ENCODE data around the gene FUT6. TPM values are rescaled to one million over a fixed set of nuclear protein-coding genes. Genes with fewer than 3 reads are reported as not detected.

Gene FUT6
- total RNA-seq, 2 experiments from 2014 or later = not detected

GRCh38 chr19:5826531-5827341 lies 12.8 kb downstream of the FUT6 start:
- Mint-ChIP-seq H3K36me3 (no peaks in the 10 kb centered on the region), H3K27ac (peak overlapping the region; percentile 83), H3K4me3 (peak overlapping the region; percentile 83), H3K4me1 (peaks cover 13% of the 10 kb centered on the region), H3K27me3 (no peaks in the 10 kb centered on the region), H3K9me3 (no peaks in the 10 kb centered on the region)
- peak; percentile 42 for DNase-seq

GRCh38 chr19:5825178-5825577 lies 14.3 kb downstream of the FUT6 start:
- Mint-ChIP-seq H3K9me3 (no peaks in the 10 kb centered on the region), H3K36me3 (no peaks in the 10 kb centered on the region), H3K27me3 (no peaks in the 10 kb centered on the region), H3K27ac (no peak overlapping the region), H3K4me3 (no peak overlapping the region), H3K4me1 (peaks cover 13% of the 10 kb centered on the region)
- DNase-seq = no peak

- no peak for DNase-seq
- no peak overlapping the region for H3K27ac Mint-ChIP-seq
- peaks cover 13% of the 10 kb centered on the region for H3K4me1 Mint-ChIP-seq
- H3K4me3 Mint-ChIP-seq = no peak overlapping the region
- no peaks in the 10 kb centered on the region for H3K36me3 Mint-ChIP-seq
- H3K27me3 Mint-ChIP-seq = no peaks in the 10 kb centered on the region
- no peaks in the 10 kb centered on the region for H3K9me3 Mint-ChIP-seq
Observed at GRCh38 chr19:5824751-5825150, 14.8 kb downstream of the FUT6 start.

- H3K27ac Mint-ChIP-seq = no peak overlapping the region
- H3K36me3 Mint-ChIP-seq = no peaks in the 10 kb centered on the region
- H3K27me3 Mint-ChIP-seq = no peaks in the 10 kb centered on the region
- no peaks in the 10 kb centered on the region for H3K9me3 Mint-ChIP-seq
- H3K4me3 Mint-ChIP-seq = no peak overlapping the region
- peaks cover 11% of the 10 kb centered on the region for H3K4me1 Mint-ChIP-seq
- no peak for DNase-seq
Observed at GRCh38 chr19:5823579-5824281, 15.8 kb downstream of the FUT6 start.

GRCh38 chr19:5822181-5822844 lies 17.2 kb downstream of the FUT6 start:
- no peak for DNase-seq
- Mint-ChIP-seq H3K27me3 (no peaks in the 10 kb centered on the region), H3K27ac (no peak overlapping the region), H3K4me1 (peaks cover 7% of the 10 kb centered on the region), H3K36me3 (no peaks in the 10 kb centered on the region), H3K4me3 (no peak overlapping the region), H3K9me3 (no peaks in the 10 kb centered on the region)

GRCh38 chr19:5821521-5822180 lies 17.9 kb downstream of the FUT6 start:
- Mint-ChIP-seq H3K4me1 (peaks cover under 1% of the 10 kb centered on the region), H3K27ac (no peak overlapping the region), H3K4me3 (no peak overlapping the region), H3K9me3 (no peaks in the 10 kb centered on the region), H3K36me3 (no peaks in the 10 kb centered on the region), H3K27me3 (no peaks in the 10 kb centered on the region)
- DNase-seq = no peak

GRCh38 chr19:5820785-5821184 lies 18.7 kb downstream of the FUT6 start:
- H3K27me3 Mint-ChIP-seq = peaks cover 4% of the 10 kb centered on the region
- H3K27ac Mint-ChIP-seq = no peak overlapping the region
- no peak for DNase-seq
- H3K9me3 Mint-ChIP-seq = no peaks in the 10 kb centered on the region
- H3K4me1 Mint-ChIP-seq = no peaks in the 10 kb centered on the region
- no peaks in the 10 kb centered on the region for H3K36me3 Mint-ChIP-seq
- H3K4me3 Mint-ChIP-seq = no peak overlapping the region

GRCh38 chr19:5818594-5818993 lies 20.9 kb downstream of the FUT6 start:
- Mint-ChIP-seq H3K27ac (no peak overlapping the region), H3K27me3 (peaks cover 4% of the 10 kb centered on the region), H3K9me3 (no peaks in the 10 kb centered on the region), H3K4me3 (no peak overlapping the region), H3K36me3 (no peaks in the 10 kb centered on the region), H3K4me1 (no peaks in the 10 kb centered on the region)
- DNase-seq = no peak

GRCh38 chr19:5817218-5817617 lies 22.3 kb downstream of the FUT6 start:
- Mint-ChIP-seq H3K27me3 (peaks cover 4% of the 10 kb centered on the region), H3K4me3 (no peak overlapping the region), H3K36me3 (no peaks in the 10 kb centered on the region), H3K9me3 (no peaks in the 10 kb centered on the region), H3K27ac (no peak overlapping the region), H3K4me1 (no peaks in the 10 kb centered on the region)
- DNase-seq = no peak

GRCh38 chr19:5814852-5815246 lies 24.7 kb downstream of the FUT6 start:
- no peaks in the 10 kb centered on the region for H3K9me3 Mint-ChIP-seq
- no peaks in the 10 kb centered on the region for H3K4me1 Mint-ChIP-seq
- no peak overlapping the region for H3K4me3 Mint-ChIP-seq
- no peaks in the 10 kb centered on the region for H3K36me3 Mint-ChIP-seq
- H3K27ac Mint-ChIP-seq = no peak overlapping the region
- no peak for DNase-seq
- peaks cover 4% of the 10 kb centered on the region for H3K27me3 Mint-ChIP-seq

- no peaks in the 10 kb centered on the region for H3K9me3 Mint-ChIP-seq
- peaks cover 4% of the 10 kb centered on the region for H3K27me3 Mint-ChIP-seq
- no peak overlapping the region for H3K27ac Mint-ChIP-seq
- no peaks in the 10 kb centered on the region for H3K4me1 Mint-ChIP-seq
- H3K4me3 Mint-ChIP-seq = no peak overlapping the region
- H3K36me3 Mint-ChIP-seq = no peaks in the 10 kb centered on the region
- no peak for DNase-seq
Observed at GRCh38 chr19:5814123-5814851, 25.2 kb downstream of the FUT6 start.

GRCh38 chr19:5811117-5811516 lies 28.4 kb downstream of the FUT6 start:
- Mint-ChIP-seq H3K9me3 (no peaks in the 10 kb centered on the region), H3K36me3 (no peaks in the 10 kb centered on the region)

GRCh38 chr19:5809469-5809868 lies 30.0 kb downstream of the FUT6 start:
- no peak for DNase-seq
- H3K9me3 Mint-ChIP-seq = no peaks in the 10 kb centered on the region
- peaks cover 6% of the 10 kb centered on the region for H3K27me3 Mint-ChIP-seq
- H3K4me1 Mint-ChIP-seq = no peaks in the 10 kb centered on the region
- H3K27ac Mint-ChIP-seq = no peak overlapping the region
- H3K4me3 Mint-ChIP-seq = no peak overlapping the region
- no peaks in the 10 kb centered on the region for H3K36me3 Mint-ChIP-seq

More at GRCh38 chr19:5811117-5811516, 28.4 kb downstream of the FUT6 start:
- no peaks in the 10 kb centered on the region for H3K4me1 Mint-ChIP-seq
- H3K4me3 Mint-ChIP-seq = no peak overlapping the region
- peaks cover under 1% of the 10 kb centered on the region for H3K27me3 Mint-ChIP-seq
- no peak for DNase-seq
- H3K27ac Mint-ChIP-seq = no peak overlapping the region

GRCh38 chr19:5809053-5809452 lies 30.4 kb downstream of the FUT6 start:
- Mint-ChIP-seq H3K36me3 (no peaks in the 10 kb centered on the region), H3K9me3 (no peaks in the 10 kb centered on the region), H3K27ac (no peak overlapping the region), H3K27me3 (peaks cover 10% of the 10 kb centered on the region), H3K4me1 (peaks cover 3% of the 10 kb centered on the region), H3K4me3 (no peak overlapping the region)
- no peak for DNase-seq
